HPDE6-E6E7 (cell line): ENCODE measurements around the gene PIGM.

Experiments used
- DNase-seq: peaks from one replicate; pipeline ENCODE4 v3.0.0; 2011; ENCODE audit warnings: missing footprints; ENCODE audit errors: extremely low spot score

Gene PIGM

DNA sequence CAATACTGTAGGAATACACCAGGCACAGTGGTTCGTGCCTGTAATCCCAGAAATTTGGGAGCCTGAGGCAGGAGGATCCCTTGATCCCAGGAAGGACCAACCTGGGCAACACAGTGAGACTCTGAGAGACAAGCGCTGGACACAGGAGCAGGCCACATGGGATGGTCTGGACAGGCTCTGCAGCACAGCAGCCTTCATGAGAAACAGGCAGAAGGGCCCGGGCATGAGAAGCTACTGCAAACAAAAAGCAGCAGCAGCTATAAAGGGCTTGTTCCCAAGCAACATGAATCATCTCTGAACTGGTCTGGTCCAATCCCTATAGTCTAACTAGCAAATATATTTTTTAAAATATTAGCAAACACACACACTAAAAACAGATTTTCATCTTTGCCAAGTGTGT lies 42.2 kb downstream of the PIGM start:
- no peak for DNase-seq

DNA sequence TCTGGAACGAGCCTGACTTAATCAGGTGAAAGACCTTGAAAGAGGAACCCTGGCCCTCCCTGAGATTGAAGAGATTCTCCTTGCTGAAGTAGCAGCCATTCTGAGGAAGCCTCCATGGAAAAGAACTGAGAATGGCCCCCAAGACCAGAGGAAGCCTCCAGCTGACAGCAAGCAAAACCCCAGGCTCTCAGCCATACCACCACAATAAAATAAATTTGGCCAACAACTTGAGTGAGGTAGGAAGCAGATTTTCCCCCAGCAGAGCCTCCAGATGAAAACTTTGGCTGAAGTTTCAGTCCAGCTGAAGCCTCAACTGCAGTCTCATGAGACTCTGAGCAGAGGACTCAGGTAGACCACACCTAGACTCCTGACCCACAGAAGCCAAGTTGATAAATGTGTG lies 43.8 kb downstream of the PIGM start:
- DNase-seq: no peak

DNA sequence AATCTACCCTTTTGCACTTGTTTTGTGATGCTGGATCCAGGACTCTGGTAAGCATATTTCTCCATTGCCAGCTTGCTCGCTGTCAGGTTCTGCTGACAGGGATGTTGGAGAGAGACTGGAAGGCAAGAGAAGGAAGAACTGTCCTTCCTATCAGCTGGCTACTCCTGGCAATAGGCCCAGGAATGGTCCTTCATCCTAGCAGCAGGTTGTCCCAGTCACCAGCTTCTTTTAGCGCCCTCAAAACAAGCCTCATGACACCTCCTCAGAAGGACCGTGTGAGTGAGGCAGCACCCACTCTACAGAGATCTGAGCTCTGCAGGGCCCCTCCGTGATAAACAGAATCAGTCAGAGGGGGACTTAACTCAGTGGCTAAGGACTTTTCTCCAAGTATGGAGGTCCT lies 44.6 kb downstream of the PIGM start:
- no peak for DNase-seq

DNA sequence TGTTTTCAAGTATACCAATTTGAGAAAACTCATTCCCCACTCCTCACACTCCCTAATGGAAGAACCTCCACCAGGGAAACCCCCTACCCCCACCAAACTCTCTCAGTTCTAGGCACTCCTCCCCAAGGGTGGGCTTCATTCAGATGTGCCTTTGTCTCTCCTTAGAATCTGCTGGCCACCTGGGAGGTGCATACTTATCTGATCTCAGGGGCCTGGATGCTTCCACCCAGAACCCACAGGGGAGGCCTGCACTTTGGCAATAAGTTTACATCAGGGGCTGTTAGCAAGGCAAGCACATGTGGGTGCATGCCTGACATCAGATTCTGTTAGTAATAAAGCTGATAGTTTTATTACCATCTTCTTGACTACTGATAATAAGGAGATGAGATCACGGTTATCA lies 45.3 kb downstream of the PIGM start:
- no peak for DNase-seq

DNA sequence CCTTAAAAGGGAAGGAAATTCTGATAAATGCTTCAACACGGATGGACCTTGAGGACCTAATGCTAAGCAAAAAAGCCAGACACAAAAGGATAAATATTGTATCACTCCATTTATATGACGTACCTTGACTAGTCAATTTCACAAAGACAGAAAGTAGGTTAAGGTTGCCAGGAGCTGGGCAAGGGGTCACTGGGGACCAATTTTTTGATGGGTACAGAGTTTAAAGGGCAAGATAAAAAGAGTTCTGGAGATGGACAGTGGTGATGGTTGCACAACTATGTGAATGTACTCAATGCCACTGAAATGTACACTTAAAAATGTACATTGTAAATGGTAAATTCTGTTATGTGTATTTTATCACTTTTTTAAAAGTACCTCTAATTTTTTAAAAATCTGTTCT lies 45.7 kb downstream of the PIGM start:
- DNase-seq: no peak

DNA sequence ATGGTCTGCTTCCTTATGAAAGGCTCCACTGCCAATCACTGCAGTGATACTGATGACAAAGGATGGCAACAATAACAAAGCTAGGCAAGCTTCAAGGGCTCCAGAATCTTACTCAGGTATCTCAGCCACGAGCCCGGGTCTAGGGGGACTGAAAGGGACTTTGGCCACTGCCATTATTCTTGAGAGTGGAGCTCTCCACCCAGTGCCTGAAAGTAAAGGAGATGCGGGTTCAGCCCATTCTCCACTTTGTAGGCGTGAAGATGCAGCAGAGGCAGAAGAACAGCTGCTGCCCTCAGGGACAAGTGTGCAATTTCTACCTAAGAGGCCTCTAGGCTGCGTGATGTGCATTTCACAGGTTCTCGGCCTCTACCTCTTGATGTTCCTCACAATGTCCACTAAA lies 46.3 kb downstream of the PIGM start:
- DNase-seq: no peak

DNA sequence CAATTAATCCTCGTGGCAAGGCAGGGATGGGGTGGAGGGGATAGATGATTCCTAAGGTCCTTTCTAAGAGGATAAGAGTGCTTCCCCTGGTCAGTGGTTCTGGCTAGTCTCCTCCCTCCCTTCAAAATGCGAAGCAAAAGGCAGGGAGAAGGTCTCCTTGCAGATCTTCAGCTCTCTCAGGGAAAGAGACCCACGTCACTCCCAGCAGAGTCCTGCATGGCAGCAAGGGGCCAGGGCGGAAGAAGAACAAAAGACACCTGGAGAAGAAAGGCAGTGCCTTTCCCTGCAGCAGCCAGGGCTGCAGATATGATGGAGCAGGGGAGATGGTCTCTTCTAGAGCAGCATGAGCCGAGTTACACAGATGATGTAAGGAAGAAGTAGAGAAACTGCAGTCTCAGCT lies 48.1 kb downstream of the PIGM start:
- no peak for DNase-seq

DNA sequence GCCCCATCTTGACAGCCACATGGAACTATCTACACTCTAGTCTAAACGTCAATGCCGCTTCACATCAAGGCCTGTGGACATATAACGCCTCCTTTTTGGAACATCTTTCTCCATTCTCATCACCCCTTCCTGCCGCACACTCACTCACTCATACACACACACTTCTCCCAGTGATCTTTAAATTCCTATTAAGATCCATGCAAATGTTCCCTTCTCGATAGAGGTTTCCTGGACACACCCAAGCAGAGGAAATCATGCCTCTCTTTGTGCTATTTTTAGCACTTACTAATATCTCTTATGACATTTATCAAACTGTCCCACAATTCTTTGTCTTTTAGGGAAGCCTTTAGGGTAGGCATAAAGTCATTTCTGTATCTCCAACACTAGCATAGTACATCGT lies 49.5 kb downstream of the PIGM start:
- DNase-seq: no peak

DNA sequence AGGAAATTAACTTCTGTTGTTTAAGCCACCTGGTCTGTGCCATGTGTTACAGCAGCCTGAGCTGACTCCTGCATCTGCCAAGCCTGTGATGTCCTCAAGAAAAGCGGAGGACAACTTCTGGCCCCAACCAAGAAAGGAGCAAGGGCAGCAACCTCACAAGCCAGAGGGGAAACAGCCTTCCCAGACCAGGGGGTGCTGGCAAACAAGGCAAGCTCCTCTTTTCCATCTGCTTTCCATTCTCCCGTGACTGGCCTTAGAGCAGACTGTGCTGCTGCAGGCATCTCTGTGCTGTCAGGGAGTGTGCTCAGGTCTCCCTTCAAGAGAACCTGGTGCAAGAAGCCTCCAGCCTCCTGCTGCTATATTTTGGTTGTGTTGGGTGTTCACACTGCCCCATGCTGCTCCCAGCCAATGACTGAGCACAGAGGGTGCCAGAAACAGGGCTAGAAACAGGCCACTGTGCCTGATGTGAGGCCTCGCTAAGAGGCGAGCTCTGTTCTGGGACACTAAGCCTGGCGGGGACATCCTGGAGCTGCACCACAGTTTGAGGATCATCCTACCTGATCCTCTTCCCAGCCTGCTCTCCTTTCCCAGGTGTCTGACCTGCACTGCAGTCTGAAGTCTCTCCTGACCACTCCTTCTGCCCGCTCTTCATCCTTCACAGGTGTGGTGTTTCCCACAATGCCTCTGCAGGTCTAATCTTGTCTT lies 50.3 kb downstream of the PIGM start:
- DNase-seq: no peak

DNA sequence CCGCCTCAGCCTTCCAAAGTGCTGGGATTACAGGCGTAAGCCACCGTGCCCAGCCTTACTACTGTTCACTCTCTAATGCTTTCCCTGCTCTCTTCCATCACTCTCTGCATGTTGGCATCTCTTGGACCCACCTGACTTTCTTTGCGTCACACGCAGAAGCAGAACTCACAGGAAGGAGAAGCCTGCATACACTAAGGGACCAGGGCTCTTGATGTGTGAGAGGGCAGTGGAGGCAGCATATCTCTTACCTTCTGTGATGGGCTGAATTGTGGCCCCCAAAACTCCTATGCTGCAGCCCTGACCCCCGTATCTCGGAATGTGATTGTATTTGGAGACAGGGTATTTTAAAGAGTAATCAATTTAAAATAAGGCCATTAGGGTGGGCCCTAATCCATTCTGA lies 51.0 kb downstream of the PIGM start:
- DNase-seq: no peak

DNA sequence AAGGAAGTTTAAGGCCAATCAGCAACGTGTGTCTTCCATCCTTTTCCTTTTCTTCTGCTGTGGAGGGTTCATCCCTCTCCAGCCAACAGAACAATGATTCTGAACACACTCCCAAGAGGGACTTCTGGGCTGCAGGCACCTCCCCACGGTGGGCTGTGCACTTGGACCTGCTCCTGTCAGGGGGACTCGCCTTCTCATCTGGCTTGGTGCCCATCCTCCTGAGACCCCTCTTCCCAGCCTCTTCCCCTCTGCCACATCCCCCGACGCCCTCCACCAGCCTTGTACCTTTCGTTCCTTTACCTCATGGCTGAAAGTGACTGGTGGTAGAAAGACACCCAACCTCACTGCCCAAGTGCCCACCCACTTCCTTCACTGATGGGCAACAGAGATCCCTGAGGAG lies 51.7 kb downstream of the PIGM start:
- no peak for DNase-seq

DNA sequence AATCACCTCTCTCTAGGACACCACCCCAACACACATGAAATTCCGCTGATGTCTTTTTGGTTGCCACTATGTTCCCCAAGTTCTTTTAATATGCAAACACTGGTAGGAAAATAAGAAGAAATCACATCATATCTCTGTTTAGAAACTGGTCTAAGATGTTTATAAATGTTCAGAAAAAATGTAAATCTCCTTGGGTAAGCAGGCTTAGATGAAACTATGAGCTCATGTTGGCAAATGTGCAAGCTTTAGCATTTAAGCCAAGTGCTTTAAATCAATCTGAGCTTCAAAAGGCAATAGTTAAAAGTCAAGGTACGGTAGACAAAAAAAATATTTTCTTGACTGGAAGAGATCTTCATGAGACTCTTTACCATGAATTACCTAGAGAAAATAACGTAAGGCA lies 52.5 kb downstream of the PIGM start:
- DNase-seq: no peak

DNA sequence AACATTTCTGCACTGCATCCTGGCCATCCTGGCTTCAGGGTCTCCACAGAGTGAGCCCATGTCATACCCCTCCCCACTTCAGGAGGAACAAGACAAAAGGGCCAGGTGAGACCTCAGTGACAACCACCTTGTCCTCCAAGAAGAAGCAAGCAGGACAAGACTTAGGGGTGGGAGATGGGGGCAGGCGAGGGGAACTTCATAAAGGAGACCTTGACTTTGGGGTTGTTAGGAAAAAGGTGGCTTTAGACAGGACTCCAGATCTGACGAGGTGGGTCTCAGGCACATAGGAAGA lies 53.7 kb downstream of the PIGM start:
- DNase-seq: no peak

DNA sequence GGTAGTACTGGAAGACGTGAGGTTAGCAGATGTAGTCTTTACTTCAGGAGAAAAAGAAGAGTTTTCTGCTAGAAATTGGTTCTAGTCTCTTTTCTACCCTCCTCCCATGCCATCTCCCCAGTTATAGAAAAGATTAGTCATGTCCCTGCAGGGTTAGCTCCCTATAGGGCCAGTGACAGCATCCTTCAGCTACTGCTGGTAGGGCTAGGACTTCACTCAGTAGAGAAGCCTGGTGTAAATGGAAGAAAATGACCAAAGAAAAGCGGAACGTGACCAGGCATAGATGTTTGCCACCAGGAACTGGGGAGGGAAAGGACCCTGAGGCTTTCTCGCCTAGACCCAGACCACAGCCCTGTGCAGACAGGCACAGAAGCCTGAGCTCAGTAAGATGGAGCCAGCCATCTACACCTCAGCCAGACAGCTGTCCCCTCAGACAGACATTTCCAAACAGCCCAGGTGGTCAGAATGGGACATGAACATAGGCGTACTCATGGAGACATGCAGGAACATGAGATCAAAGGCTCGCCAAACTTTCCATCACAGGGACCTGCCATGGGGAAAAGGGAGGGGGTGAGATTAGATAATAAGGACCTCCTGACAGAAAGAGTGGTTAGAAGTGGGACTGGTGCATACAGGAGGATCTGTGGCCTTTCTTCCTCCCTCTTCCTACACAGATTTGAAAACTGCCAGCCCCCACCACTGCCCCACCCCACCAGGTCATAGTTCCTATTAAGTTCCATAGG lies 54.3 kb downstream of the PIGM start:
- no peak for DNase-seq
